ENCODE measurements around the gene ATXN1.

ATXN1 gene

DNA sequence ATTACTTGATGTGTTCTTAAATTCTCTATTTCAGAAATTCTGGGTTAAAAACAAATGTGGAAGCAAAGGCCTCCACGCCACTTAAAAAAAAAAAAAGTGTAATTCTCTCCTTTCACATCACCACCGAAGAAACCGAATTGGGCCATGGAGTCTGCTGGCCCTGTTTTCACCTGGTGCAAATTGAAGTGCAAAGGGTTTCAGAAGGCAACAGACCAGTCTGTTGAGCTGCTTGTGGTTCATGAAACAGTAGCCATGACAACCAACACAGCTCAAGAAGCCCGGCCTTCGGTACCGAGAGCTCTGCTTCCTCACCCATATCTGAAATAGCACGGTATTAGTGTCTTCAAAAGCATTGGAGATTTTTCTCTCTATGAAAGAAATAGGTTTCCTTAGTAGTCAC lies 459.7 kb downstream of the ATXN1 start:
- TF ChIP-seq, protein P1, sequence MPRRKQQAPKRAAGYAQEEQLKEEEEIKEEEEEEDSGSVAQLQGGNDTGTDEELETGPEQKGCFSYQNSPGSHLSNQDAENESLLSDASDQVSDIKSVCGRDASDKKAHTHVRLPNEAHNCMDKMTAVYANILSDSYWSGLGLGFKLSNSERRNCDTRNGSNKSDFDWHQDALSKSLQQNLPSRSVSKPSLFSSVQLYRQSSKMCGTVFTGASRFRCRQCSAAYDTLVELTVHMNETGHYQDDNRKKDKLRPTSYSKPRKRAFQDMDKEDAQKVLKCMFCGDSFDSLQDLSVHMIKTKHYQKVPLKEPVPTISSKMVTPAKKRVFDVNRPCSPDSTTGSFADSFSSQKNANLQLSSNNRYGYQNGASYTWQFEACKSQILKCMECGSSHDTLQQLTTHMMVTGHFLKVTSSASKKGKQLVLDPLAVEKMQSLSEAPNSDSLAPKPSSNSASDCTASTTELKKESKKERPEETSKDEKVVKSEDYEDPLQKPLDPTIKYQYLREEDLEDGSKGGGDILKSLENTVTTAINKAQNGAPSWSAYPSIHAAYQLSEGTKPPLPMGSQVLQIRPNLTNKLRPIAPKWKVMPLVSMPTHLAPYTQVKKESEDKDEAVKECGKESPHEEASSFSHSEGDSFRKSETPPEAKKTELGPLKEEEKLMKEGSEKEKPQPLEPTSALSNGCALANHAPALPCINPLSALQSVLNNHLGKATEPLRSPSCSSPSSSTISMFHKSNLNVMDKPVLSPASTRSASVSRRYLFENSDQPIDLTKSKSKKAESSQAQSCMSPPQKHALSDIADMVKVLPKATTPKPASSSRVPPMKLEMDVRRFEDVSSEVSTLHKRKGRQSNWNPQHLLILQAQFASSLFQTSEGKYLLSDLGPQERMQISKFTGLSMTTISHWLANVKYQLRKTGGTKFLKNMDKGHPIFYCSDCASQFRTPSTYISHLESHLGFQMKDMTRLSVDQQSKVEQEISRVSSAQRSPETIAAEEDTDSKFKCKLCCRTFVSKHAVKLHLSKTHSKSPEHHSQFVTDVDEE (CRISPR knock-in tag; IDR thresholded peaks at IDR 0.05) = no peak
- TF ChIP-seq PATZ1 (CRISPR knock-in tag; IDR thresholded peaks at IDR 0.05; ENCODE audit: borderline replicate concordance) (no peak), ARNTL (CRISPR knock-in tag; IDR thresholded peaks at IDR 0.05; ENCODE audit: borderline replicate concordance, low read depth) (no peak), TOX (CRISPR knock-in tag; IDR thresholded peaks at IDR 0.05; ENCODE audit: borderline replicate concordance) (no peak), ISL1 (CRISPR knock-in tag; IDR thresholded peaks at IDR 0.05) (no peak), ZNF565 (CRISPR knock-in tag; conservative IDR thresholded peaks at IDR 0.05; ENCODE audit: low read depth) (no peak), CSDC2 (CRISPR knock-in tag; IDR thresholded peaks at IDR 0.05) (no peak), SNAI2 (CRISPR knock-in tag; IDR thresholded peaks at IDR 0.05) (no peak), CSRNP3 (CRISPR knock-in tag; IDR thresholded peaks at IDR 0.05) (no peak), PPARA (CRISPR knock-in tag; IDR thresholded peaks at IDR 0.05; ENCODE audit: borderline replicate concordance) (no peak), ZFP3 (CRISPR knock-in tag; IDR thresholded peaks at IDR 0.05) (no peak), TCF4 (CRISPR knock-in tag; IDR thresholded peaks at IDR 0.05; ENCODE audit: borderline replicate concordance) (no peak), OSR1 (CRISPR knock-in tag; IDR thresholded peaks at IDR 0.05) (no peak), ZC3H10 (CRISPR knock-in tag; IDR thresholded peaks at IDR 0.05) (no peak), RARB (CRISPR knock-in tag; IDR thresholded peaks at IDR 0.05) (no peak), GLIS3 (CRISPR knock-in tag; IDR thresholded peaks at IDR 0.05) (no peak), ZFP30 (CRISPR knock-in tag; IDR thresholded peaks at IDR 0.05) (no peak), ZNF8 (CRISPR knock-in tag; IDR thresholded peaks at IDR 0.05) (no peak)

GRCh38 chr6:16299861-16300260 lies 461.4 kb downstream of the ATXN1 start:
- ATAC-seq = no peak
- TF ChIP-seq ZC3H10 (CRISPR knock-in tag; IDR thresholded peaks at IDR 0.05) (no peak), ZFP3 (CRISPR knock-in tag; IDR thresholded peaks at IDR 0.05) (no peak), BACH2 (CRISPR knock-in tag; IDR thresholded peaks at IDR 0.05; ENCODE audit: borderline replicate concordance) (no peak), OSR1 (CRISPR knock-in tag; IDR thresholded peaks at IDR 0.05) (no peak)

More for the DNA sequence above, 459.7 kb downstream of the ATXN1 start:
- no peak for ATAC-seq

GRCh38 chr6:16296061-16296670 lies 465.1 kb downstream of the ATXN1 start:
- TF ChIP-seq OSR1 (CRISPR knock-in tag; IDR thresholded peaks at IDR 0.05) (no peak), TOX (CRISPR knock-in tag; IDR thresholded peaks at IDR 0.05; ENCODE audit: borderline replicate concordance) (no peak), ZC3H10 (CRISPR knock-in tag; IDR thresholded peaks at IDR 0.05) (no peak), GLIS3 (CRISPR knock-in tag; IDR thresholded peaks at IDR 0.05) (no peak), ZFP3 (CRISPR knock-in tag; IDR thresholded peaks at IDR 0.05) (no peak), CREB5 (CRISPR knock-in tag; IDR thresholded peaks at IDR 0.05; ENCODE audit: low read depth) (no peak), ZNF8 (CRISPR knock-in tag; IDR thresholded peaks at IDR 0.05) (no peak), POU6F1 (CRISPR knock-in tag; IDR thresholded peaks at IDR 0.05; ENCODE audit: borderline replicate concordance, low read depth) (no peak)
- no peak for ATAC-seq
